ENCODE data around the gene SEC23B.
A peak's percentile ranks its signal among the peaks of the same experiment; 100 is the strongest.

Gene SEC23B

DNA sequence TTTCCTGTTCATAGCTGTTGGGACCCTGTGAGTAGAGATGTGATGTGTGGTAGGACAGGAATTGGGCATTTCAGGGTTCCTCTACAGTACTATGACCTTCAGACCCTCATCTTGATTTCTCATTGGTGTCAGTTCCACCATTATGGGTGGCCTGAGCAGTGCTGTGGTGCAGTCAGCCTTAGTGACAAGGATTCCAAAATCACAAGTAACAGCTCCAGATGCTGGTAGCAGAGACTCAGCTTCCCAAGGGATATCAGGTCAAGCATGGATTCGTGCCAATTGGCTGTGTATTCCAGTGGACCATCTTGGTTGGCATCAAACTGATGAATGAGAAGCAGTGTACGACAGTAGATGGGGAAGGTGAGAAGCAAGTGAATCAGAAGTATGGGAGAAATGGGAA, 63.3 kb downstream of the SEC23B start:
- no peak for ATAC-seq (replicated peaks; ENCODE audit: extremely low read depth, poor library complexity, severe bottlenecking)
- Mint-ChIP-seq H3K4me1 (peaks cover 17% of the 10 kb centered on the region), H3K27ac (ENCODE audit: low read depth) (no peak overlapping the region), H3K36me3 (ENCODE audit: insufficient read depth) (peaks cover 23% of the 10 kb centered on the region), H3K27me3 (no peaks in the 10 kb centered on the region), H3K4me3 (no peak overlapping the region), H3K9me3 (no peaks in the 10 kb centered on the region)
- DNase-seq (ENCODE audit: low spot score in 2 of 2) = no peak

DNA sequence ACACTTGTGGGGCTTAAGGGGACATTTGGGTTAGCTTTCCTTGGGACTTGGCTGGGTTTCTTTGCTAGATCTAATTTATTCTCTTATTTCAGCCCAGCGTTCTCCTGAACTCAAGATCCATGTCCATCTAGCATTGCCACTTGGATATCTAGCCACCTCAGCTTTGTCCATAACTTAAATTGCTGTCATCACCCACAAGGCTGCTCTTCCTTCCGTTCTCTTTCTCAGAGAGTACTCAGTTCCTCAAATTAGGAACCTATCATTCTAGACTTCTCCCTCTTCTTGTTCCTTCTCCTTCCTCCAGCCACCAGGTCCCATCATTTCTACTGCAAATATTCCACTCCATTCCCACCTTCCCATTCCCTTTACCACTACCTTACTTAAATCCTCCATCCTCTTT, 63.8 kb downstream of the SEC23B start:
- H3K36me3 Mint-ChIP-seq (ENCODE audit: insufficient read depth) = peaks cover 23% of the 10 kb centered on the region
- DNase-seq (ENCODE audit: low spot score in 2 of 2) (no peak), ATAC-seq (replicated peaks; ENCODE audit: extremely low read depth, poor library complexity, severe bottlenecking) (no peak)
- no peak overlapping the region for H3K4me3 Mint-ChIP-seq
- no peaks in the 10 kb centered on the region for H3K9me3 Mint-ChIP-seq
- H3K27me3 Mint-ChIP-seq = no peaks in the 10 kb centered on the region
- no peak overlapping the region for H3K27ac Mint-ChIP-seq (ENCODE audit: low read depth)
- H3K4me1 Mint-ChIP-seq = peaks cover 15% of the 10 kb centered on the region

DNA sequence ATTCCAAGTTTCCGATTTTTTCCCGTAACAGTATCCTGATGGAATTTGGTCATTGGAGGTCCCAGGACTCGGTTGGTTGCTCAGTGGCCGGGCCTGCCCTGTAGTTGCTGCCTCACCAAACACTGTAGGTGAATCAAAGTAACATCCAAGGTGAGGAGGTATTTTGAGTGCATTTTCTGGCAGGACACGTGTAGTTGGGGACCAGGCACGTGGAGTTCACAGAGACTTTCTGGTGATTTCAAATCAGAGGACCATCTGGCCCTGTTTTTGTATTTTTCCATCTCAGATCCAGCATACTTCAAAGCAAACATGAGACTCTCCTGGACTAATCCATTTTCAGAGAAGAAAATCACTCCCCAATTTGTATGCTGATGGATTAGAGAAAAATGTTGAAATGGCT, 70.2 kb downstream of the SEC23B start:
- peaks cover 14% of the 10 kb centered on the region for H3K27me3 Mint-ChIP-seq
- H3K4me1 Mint-ChIP-seq = no peaks in the 10 kb centered on the region
- H3K9me3 Mint-ChIP-seq = no peaks in the 10 kb centered on the region
- DNase-seq (ENCODE audit: low spot score in 2 of 2) = no peak
- no peaks in the 10 kb centered on the region for H3K36me3 Mint-ChIP-seq (ENCODE audit: insufficient read depth)
- no peak overlapping the region for H3K4me3 Mint-ChIP-seq
- ATAC-seq (replicated peaks; ENCODE audit: extremely low read depth, poor library complexity, severe bottlenecking) = no peak
- H3K27ac Mint-ChIP-seq (ENCODE audit: low read depth) = no peak overlapping the region

DNA sequence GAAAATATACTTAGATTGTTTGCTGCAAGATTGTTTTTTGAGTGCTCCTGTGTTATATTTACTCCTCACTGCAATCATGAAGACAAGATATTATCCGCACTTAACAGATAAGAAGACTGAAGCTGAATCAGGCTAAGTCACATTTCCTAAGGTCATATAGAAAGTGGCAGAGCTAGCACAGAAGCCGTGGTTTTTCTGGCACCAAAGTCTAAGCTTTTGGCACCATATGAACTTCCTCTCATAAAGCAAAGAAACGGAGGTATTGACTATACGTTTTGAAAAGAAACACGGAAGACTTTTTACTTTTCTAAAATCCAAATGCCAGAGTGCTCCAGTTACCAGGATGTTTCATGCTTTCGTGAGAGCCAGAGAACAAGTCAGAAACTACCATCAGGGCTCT, 70.8 kb downstream of the SEC23B start:
- Mint-ChIP-seq H3K27me3 (peaks cover 17% of the 10 kb centered on the region), H3K36me3 (ENCODE audit: insufficient read depth) (no peaks in the 10 kb centered on the region), H3K9me3 (no peaks in the 10 kb centered on the region), H3K4me3 (no peak overlapping the region), H3K27ac (ENCODE audit: low read depth) (no peak overlapping the region), H3K4me1 (no peaks in the 10 kb centered on the region)
- no peak for ATAC-seq (replicated peaks; ENCODE audit: extremely low read depth, poor library complexity, severe bottlenecking)
- no peak for DNase-seq (ENCODE audit: low spot score in 2 of 2)

- H3K9me3 Mint-ChIP-seq = no peaks in the 10 kb centered on the region
- H3K36me3 Mint-ChIP-seq (ENCODE audit: insufficient read depth) = no peaks in the 10 kb centered on the region
- H3K4me1 Mint-ChIP-seq = no peaks in the 10 kb centered on the region
- no peak overlapping the region for H3K4me3 Mint-ChIP-seq
- no peak overlapping the region for H3K27ac Mint-ChIP-seq (ENCODE audit: low read depth)
- DNase-seq (ENCODE audit: low spot score in 2 of 2) (no peak), ATAC-seq (replicated peaks; ENCODE audit: extremely low read depth, poor library complexity, severe bottlenecking) (no peak)
- H3K27me3 Mint-ChIP-seq = peaks cover 27% of the 10 kb centered on the region
Measured at GRCh38 chr20:18580012-18580411, 72.3 kb downstream of the SEC23B start.

DNA sequence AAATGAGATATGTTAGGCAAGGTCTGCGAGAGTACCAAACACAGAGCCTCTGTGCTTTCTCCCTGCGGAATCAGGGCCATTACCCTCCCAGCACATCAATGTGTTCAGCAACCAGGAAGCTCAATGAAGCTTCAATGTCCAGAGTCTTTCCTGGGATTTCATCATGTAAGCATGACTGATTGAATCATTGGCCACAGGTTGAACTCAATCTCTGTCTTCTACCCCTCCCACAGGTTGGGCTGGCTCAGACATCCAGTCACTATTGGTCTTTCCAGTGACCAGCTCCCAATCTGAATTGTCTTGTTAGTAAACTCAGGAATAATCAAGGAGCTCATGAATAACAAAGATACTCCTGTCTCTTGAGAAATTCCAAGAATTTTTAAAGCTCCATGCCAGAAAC, 77.4 kb downstream of the SEC23B start:
- Mint-ChIP-seq H3K36me3 (ENCODE audit: insufficient read depth) (peaks cover 5% of the 10 kb centered on the region), H3K27me3 (peaks cover 27% of the 10 kb centered on the region), H3K27ac (ENCODE audit: low read depth) (no peak overlapping the region), H3K9me3 (no peaks in the 10 kb centered on the region), H3K4me1 (peaks cover 22% of the 10 kb centered on the region), H3K4me3 (no peak overlapping the region)
- no peak for DNase-seq (ENCODE audit: low spot score in 2 of 2)
- ATAC-seq (replicated peaks; ENCODE audit: extremely low read depth, poor library complexity, severe bottlenecking) = no peak

- peak; percentile 75 for ATAC-seq (replicated peaks; ENCODE audit: extremely low read depth, poor library complexity, severe bottlenecking)
- peaks cover 13% of the 10 kb centered on the region for H3K27me3 Mint-ChIP-seq
- peak; percentile 58 to 73 for DNase-seq (ENCODE audit: low spot score in 2 of 2)
- peak within 1 kb of the TSS; percentile 76 for H3K27ac Mint-ChIP-seq (ENCODE audit: low read depth)
- peaks cover 5% of the 10 kb centered on the region for H3K36me3 Mint-ChIP-seq (ENCODE audit: insufficient read depth)
- peak within 1 kb of the TSS; percentile 77 for H3K4me3 Mint-ChIP-seq
- H3K9me3 Mint-ChIP-seq = no peaks in the 10 kb centered on the region
- peaks cover 22% of the 10 kb centered on the region for H3K4me1 Mint-ChIP-seq
Measured at GRCh38 chr20:18587665-18588573, 80.2 kb downstream of the SEC23B start, which contains the start of gene DTD1. Gene DTD1, plus strand, starts transcription at chr20:18588054. Its CDS starts 19 bp downstream, at chr20:18588073.

- DNase-seq (ENCODE audit: low spot score in 2 of 2) (no peak), ATAC-seq (replicated peaks; ENCODE audit: extremely low read depth, poor library complexity, severe bottlenecking) (no peak)
- Mint-ChIP-seq H3K4me3 (peak overlapping the region; percentile 77), H3K27ac (ENCODE audit: low read depth) (peak overlapping the region; percentile 76), H3K4me1 (peaks cover 22% of the 10 kb centered on the region), H3K27me3 (peaks cover 10% of the 10 kb centered on the region), H3K9me3 (no peaks in the 10 kb centered on the region), H3K36me3 (ENCODE audit: insufficient read depth) (peaks cover 5% of the 10 kb centered on the region)
Measured at GRCh38 chr20:18588574-18588933, 80.8 kb downstream of the SEC23B start.

DNA sequence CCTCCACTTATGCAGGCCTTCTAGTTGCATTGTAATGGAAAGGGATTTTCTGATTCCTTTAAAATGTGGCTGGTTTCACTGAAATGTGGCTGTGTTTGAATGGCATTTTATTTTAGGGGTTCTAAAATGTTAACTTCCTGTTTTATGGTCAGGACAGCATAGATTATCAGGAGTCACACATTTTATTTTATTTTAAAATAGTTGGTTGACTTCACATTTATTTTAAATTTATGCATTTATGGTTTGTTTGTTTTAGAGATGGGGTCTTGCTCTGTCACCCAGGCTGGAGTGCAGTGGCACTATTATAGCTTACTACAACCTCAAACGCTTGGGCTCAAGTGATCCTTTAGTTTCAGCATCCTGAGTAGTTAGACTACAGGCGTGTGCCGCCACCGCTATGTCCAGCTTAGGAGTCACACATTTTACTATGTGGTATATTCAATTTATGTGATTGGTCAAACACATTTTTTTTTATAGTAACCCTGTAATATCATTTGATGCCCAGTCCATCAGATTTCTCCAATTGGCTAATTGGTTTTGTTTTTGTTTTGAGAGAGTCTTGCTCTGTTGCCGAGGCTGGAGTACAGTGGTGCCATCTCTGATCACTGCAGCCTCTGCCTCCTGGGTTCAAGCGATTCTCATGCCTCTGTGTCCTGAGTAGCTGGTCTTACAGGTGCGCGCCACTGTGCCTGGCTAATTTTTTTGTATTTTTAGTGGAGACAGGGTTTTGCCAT, 82.4 kb downstream of the SEC23B start:
- no peaks in the 10 kb centered on the region for H3K9me3 Mint-ChIP-seq
- DNase-seq (ENCODE audit: low spot score in 2 of 2) (no peak), ATAC-seq (replicated peaks; ENCODE audit: extremely low read depth, poor library complexity, severe bottlenecking) (no peak)
- H3K36me3 Mint-ChIP-seq (ENCODE audit: insufficient read depth) = peaks cover 5% of the 10 kb centered on the region
- peak overlapping the region; percentile 77 for H3K4me3 Mint-ChIP-seq
- peak overlapping the region; percentile 76 for H3K27ac Mint-ChIP-seq (ENCODE audit: low read depth)
- no peaks in the 10 kb centered on the region for H3K27me3 Mint-ChIP-seq
- H3K4me1 Mint-ChIP-seq = peaks cover 28% of the 10 kb centered on the region

DNA sequence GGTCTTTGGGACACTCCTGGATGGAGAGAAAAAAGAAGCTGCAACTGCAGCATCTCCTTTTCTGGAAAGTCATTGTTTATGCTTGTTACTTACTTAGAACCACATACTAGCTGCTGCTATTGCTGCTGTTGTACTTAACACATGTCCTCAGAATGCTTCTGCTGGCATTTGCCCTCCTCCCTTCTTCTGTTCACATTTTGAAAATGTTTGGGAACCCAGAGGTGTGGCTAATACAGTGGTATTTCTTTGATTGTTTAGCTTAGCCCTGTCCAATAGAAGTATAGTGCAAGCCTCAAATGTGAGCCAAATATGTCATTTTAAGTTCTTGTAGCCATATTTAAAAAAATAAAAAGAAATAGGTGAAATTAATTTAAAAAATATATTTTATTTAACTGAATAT, 88.5 kb downstream of the SEC23B start:
- no peaks in the 10 kb centered on the region for H3K9me3 Mint-ChIP-seq
- ATAC-seq (replicated peaks; ENCODE audit: extremely low read depth, poor library complexity, severe bottlenecking) (no peak), DNase-seq (ENCODE audit: low spot score in 2 of 2) (no peak)
- no peak overlapping the region for H3K27ac Mint-ChIP-seq (ENCODE audit: low read depth)
- no peaks in the 10 kb centered on the region for H3K27me3 Mint-ChIP-seq
- peaks cover 5% of the 10 kb centered on the region for H3K4me1 Mint-ChIP-seq
- H3K4me3 Mint-ChIP-seq = no peak overlapping the region
- H3K36me3 Mint-ChIP-seq (ENCODE audit: insufficient read depth) = peaks cover 28% of the 10 kb centered on the region

GRCh38 chr20:18609741-18610140, 102.0 kb downstream of the SEC23B start:
- no peak for ATAC-seq (replicated peaks; ENCODE audit: extremely low read depth, poor library complexity, severe bottlenecking)
- H3K27me3 Mint-ChIP-seq = no peaks in the 10 kb centered on the region
- H3K36me3 Mint-ChIP-seq (ENCODE audit: insufficient read depth) = peaks cover 13% of the 10 kb centered on the region

More at GRCh38 chr20:18609741-18610140, 102.0 kb downstream of the SEC23B start:
- peak overlapping the region; percentile 46 for H3K27ac Mint-ChIP-seq (ENCODE audit: low read depth)
- H3K4me1 Mint-ChIP-seq = peaks cover 26% of the 10 kb centered on the region
- DNase-seq (ENCODE audit: low spot score in 2 of 2) = no peak
- H3K4me3 Mint-ChIP-seq = no peak overlapping the region
- no peaks in the 10 kb centered on the region for H3K9me3 Mint-ChIP-seq

Data from central memory CD8-positive, alpha-beta T cell (primary cell).